ENCODE measurements around the gene TRAPPC12.
"Not testable (repeated sequence)": the region's sequence is repeated elsewhere in the genome, so short reads cannot be mapped to it uniquely, and the experiment has no call there.

- TF ChIP-seq CTCF (IDR thresholded peaks at IDR 0.05; ENCODE audit: poor library complexity, severe bottlenecking); EZH2 (IDR thresholded peaks at IDR 0.05; ENCODE audit: borderline replicate concordance, insufficient read depth, low read length, poor library complexity, severe bottlenecking); POLR2AphosphoS5 (IDR thresholded peaks at IDR 0.05); REST (IDR thresholded peaks at IDR 0.05; ENCODE audit: borderline replicate concordance); RAD21 (conservative IDR thresholded peaks at IDR 0.05): not testable (repeated sequence)
Measured at GRCh38 chr2:3454005-3454404, 74.5 kb downstream of the TRAPPC12 start.
